ENCODE data around the gene LNX1.

- TF ChIP-seq POLR2AphosphoS5 (IDR thresholded peaks at IDR 0.05) (no peak), POLR2A (IDR thresholded peaks at IDR 0.05) (no peak), EP300 (IDR thresholded peaks at IDR 0.05) (no peak)
Measured at GRCh38 chr4:53497487-53498244, 93.6 kb downstream of the LNX1 start.

Measured in suprapubic skin (tissue), 4 donors.